Esophagus (tissue), 2 donors: ENCODE measurements around the gene ACR. TPM values are rescaled to one million over a fixed set of nuclear protein-coding genes. Genes with fewer than 3 reads are reported as not detected.

ENCODE experiments used
- H3K27ac ChIP-seq, 2 donors: one replicate each; pipeline ENCODE4 v1.5.1; 2013; ENCODE audit warnings: low read depth in 2 of 2, mild to moderate bottlenecking in 2 of 2, inconsistent platforms in 1 of 2, low read length in 1 of 2, moderate library complexity in 1 of 2
- H3K27me3 ChIP-seq, 2 donors: one replicate each; pipeline ENCODE4 v1.6.1; 2013; ENCODE audit warnings: low read length in 2 of 2, control low read depth in 1 of 2, mild to moderate bottlenecking in 1 of 2; ENCODE audit not compliant: insufficient read depth in 2 of 2, control insufficient read depth in 1 of 2
- H3K36me3 ChIP-seq, 2 donors: one replicate each; pipeline ENCODE4 v1.6.1; 2013; ENCODE audit warnings: low read length in 1 of 2; ENCODE audit not compliant: control insufficient read depth in 2 of 2, insufficient read depth in 2 of 2
- H3K4me1 ChIP-seq, 2 donors: one replicate each; pipeline ENCODE4 v1.6.1; 2013; ENCODE audit warnings: low read length in 1 of 2; ENCODE audit not compliant: control insufficient read depth in 2 of 2, insufficient read depth in 2 of 2
- H3K4me3 ChIP-seq, 2 donors: one replicate each; pipeline ENCODE4 v1.5.1; 2013; ENCODE audit warnings: low read length in 2 of 2, mild to moderate bottlenecking in 2 of 2, low read depth in 1 of 2, moderate library complexity in 1 of 2
- H3K9me3 ChIP-seq, 2 donors: one replicate each; pipeline ENCODE4 v1.6.1; 2013; ENCODE audit warnings: mild to moderate bottlenecking in 2 of 2, low read depth in 1 of 2, low read length in 1 of 2, moderate library complexity in 1 of 2; ENCODE audit not compliant: control insufficient read depth in 2 of 2, insufficient read depth in 1 of 2
- WGBS, 2 donors: extraction: QIAGEN DNeasy Blood & Tissue Kit; methylation state at CpG; one replicate each; pipeline ENCODE4 v1.1.7; 2013; 5-methylcytosine and 5-hydroxymethylcytosine counted together
- polyA plus RNA-seq, 2 donors: library from polyadenylated mRNA; stranded (reverse); fragments of 200-250 nt; gene quantifications; one replicate each; pipeline ENCODE4 v1.2.3, GENCODE V29; 2013
- donor health status: healthy with polysubstance abuse.
- donor health status: Bipolar disorder and iron deficiency.

ACR gene
- polyA plus RNA-seq, 2 donors = 0.14 to 0.20 TPM

DNA sequence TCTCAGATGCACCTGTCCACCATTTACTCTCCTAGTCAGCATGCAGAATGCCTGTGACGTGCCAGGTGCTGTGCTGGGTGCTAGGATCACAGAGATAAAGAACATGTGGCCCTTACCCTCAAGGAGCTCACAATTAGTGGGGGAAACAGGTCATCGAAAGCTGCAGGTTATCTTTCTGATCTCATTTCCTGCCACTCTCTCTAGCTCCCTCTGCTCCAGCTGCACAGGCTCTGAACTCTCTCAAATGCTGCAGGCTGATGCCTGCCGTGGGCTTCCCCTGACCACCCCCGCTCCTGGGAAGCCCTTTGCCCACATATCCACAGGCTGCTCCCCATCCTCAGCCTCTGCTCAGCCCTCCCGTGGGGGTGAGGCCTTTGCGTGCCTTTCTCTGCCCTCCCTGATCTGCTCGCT lies 35.7 kb upstream of the ACR start:
- Histone ChIP-seq H3K4me1 (peaks cover 0 to 5% of the 10 kb centered on the region in 2 donors), H3K27me3 (no peaks in the 10 kb centered on the region), H3K36me3 (peaks cover 0 to 23% of the 10 kb centered on the region in 2 donors), H3K9me3 (peaks cover 0 to 4% of the 10 kb centered on the region in 2 donors), H3K4me3 (no peak overlapping the region), H3K27ac (no peak overlapping the region)
- 64 to 67% methylated on average over 7 of the region's 7 CpGs for WGBS, 2 donors

GRCh38 chr22:50702821-50703725 lies 34.9 kb upstream of the ACR start:
- 85 to 86% methylated on average over 20 of the region's 20 CpGs for WGBS, 2 donors
- no peak overlapping the region for H3K4me3 ChIP-seq
- H3K9me3 ChIP-seq = peaks cover 0 to 4% of the 10 kb centered on the region in 2 donors
- H3K27me3 ChIP-seq = no peaks in the 10 kb centered on the region
- H3K4me1 ChIP-seq = peaks cover 0 to 5% of the 10 kb centered on the region in 2 donors
- no peak overlapping the region for H3K27ac ChIP-seq
- peaks cover 0 to 23% of the 10 kb centered on the region in 2 donors for H3K36me3 ChIP-seq

DNA sequence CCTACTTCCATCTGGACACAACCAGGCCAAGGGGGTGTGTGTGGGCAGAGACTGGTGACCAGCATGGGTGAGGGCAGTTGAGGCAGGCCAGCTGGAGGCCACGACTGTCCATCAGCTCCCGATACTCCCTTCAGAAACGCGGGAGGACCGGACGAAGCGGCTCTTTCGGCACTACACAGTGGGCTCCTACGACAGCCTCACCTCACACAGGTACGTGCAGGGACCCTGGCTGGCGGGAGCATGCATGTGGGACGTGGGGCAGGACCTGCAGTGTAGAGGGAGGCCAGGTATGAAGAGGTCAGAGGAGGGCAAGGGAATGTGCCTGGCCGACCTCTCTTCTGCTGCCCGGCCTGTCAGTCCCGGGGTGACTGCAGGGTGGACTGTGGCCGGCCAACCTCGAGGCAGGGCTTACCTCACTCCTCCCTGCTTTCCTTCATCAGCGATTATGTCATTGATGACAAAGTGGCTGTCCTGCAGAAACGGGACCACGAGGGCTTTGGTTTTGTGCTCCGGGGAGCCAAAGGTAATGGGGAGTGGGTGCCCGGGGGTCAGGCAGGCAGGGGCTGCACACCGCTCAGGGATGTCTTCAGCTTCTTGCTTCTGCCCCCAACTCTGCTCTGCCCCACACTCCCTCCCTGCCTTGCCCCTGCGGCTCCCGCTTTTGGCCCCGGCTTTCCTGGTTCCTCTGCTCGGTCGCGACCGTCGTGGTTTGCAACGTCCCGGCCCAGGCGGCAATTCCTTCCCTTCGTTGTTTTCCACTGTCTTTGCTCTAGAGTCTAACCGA lies 34.1 kb upstream of the ACR start:
- WGBS, 2 donors = 88 to 90% methylated on average over 36 of the region's 36 CpGs
- H3K27ac ChIP-seq = no peak overlapping the region
- H3K27me3 ChIP-seq = no peaks in the 10 kb centered on the region
- H3K4me1 ChIP-seq = peaks cover 0 to 5% of the 10 kb centered on the region in 2 donors
- H3K36me3 ChIP-seq = peaks cover 0 to 22% of the 10 kb centered on the region in 2 donors
- H3K4me3 ChIP-seq = no peak overlapping the region
- peaks cover 0 to 4% of the 10 kb centered on the region in 2 donors for H3K9me3 ChIP-seq

GRCh38 chr22:50704510-50705218 lies 33.3 kb upstream of the ACR start:
- H3K27ac ChIP-seq = no peak overlapping the region
- no peak overlapping the region for H3K4me3 ChIP-seq
- H3K9me3 ChIP-seq = peaks cover 0 to 4% of the 10 kb centered on the region in 2 donors
- H3K36me3 ChIP-seq = peaks cover 0 to 16% of the 10 kb centered on the region in 2 donors
- H3K4me1 ChIP-seq = peaks cover 0 to 2% of the 10 kb centered on the region in 2 donors
- no peaks in the 10 kb centered on the region for H3K27me3 ChIP-seq
- 91 to 92% methylated on average over 37 of the region's 37 CpGs for WGBS, 2 donors

GRCh38 chr22:50705219-50705691 lies 32.7 kb upstream of the ACR start:
- Histone ChIP-seq H3K36me3 (peaks cover 0 to 16% of the 10 kb centered on the region in 2 donors), H3K27me3 (no peaks in the 10 kb centered on the region), H3K9me3 (peaks cover 0 to 4% of the 10 kb centered on the region in 2 donors), H3K4me3 (no peak overlapping the region), H3K4me1 (peaks cover 0 to 2% of the 10 kb centered on the region in 2 donors), H3K27ac (no peak overlapping the region)
- 45 to 59% methylated on average over 22 to 23 of the region's 23 CpGs for WGBS, 2 donors

DNA sequence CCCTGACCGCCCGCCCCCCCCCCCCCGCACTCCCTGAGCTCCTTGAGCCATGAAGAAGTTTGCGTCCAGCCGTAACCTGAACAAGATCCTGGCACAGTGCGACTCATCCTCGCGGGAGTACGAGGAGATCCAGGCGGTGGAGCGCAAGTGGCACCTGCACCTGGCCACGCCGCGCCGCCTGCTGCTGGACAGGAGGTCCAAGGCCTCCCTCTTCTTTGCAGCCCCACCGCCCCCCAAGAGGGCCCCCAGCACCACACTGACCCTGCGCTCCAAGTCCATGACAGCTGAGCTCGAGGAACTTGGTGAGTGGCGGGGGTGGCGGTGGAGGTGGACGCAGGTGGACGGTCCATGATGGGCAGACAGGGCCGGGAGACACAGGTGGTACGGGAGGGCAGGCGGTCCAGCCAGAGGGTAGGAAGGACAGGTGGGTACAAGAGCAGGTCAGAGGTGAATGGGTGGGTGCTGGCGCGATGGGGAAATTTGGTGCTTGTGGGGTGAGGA lies 32.1 kb upstream of the ACR start:
- Histone ChIP-seq H3K27ac (no peak overlapping the region), H3K4me3 (no peak overlapping the region), H3K27me3 (no peaks in the 10 kb centered on the region), H3K9me3 (peaks cover 0 to 4% of the 10 kb centered on the region in 2 donors), H3K36me3 (peaks cover 0 to 16% of the 10 kb centered on the region in 2 donors), H3K4me1 (peaks cover 0 to 4% of the 10 kb centered on the region in 2 donors)
- WGBS, 2 donors = 89% methylated on average over 26 to 27 of the region's 27 CpGs

DNA sequence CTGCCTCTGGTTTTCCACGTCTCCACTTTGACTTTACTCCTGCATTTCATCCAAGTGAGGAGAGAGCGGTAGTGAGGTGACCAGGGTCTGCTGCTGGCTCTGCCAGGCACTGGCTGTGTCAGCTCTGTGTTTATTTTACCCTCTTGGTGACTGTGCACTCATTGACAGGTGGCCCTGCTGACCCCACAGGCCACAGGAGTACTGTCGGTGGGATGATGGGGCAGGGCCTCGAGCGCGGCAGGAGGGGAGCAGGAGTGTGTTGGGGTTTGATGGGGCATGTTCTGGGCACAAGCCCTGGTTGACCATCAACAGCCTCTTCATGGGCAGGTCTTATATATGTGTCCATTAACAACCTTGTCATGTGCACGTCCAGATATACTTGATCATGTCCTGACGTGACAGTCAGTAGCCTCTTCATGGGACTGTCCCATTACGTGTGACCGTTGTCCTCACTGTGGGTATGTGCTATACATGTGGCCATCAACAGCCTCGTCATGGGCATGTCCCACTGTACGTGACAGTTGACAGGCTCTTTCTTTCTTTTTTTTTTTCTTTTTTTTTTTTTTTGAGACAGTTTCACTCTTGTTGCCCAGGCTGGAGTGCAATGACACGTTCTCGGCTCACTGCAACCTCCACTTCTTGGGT lies 31.4 kb upstream of the ACR start:
- peaks cover 0 to 8% of the 10 kb centered on the region in 2 donors for H3K4me1 ChIP-seq
- peaks cover 0 to 4% of the 10 kb centered on the region in 2 donors for H3K9me3 ChIP-seq
- no peak overlapping the region for H3K27ac ChIP-seq
- H3K27me3 ChIP-seq = no peaks in the 10 kb centered on the region
- H3K4me3 ChIP-seq = no peak overlapping the region
- H3K36me3 ChIP-seq = peaks cover 0 to 16% of the 10 kb centered on the region in 2 donors
- WGBS, 2 donors = 91 to 94% methylated on average over 14 of the region's 14 CpGs

DNA sequence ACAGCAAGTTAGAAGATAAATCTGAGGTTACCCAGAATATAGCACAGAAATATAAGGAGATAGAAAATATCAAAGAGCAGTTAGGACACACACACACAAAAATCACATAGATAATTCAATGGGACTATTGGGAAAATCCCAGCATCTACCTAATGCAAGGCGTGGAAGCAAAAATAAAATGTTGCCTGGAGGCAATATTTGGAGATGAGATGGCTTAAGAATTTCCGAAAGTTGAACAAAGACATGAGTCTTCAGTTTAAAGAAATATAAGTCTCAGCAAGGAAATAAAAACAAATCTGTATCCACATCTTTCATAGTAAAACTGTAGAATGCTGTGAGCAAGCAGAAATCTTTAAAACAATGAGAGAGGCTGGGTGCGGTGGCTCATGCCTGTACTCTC lies 29.5 kb upstream of the ACR start:
- peaks cover 0 to 4% of the 10 kb centered on the region in 2 donors for H3K9me3 ChIP-seq
- H3K27me3 ChIP-seq = no peaks in the 10 kb centered on the region
- WGBS, 2 donors = 75 to 86% methylated on average over 3 of the region's 3 CpGs
- H3K27ac ChIP-seq = no peak overlapping the region
- peaks cover 0 to 11% of the 10 kb centered on the region in 2 donors for H3K36me3 ChIP-seq
- H3K4me1 ChIP-seq = peaks cover 0 to 8% of the 10 kb centered on the region in 2 donors
- no peak overlapping the region for H3K4me3 ChIP-seq
